Mesendoderm (in vitro differentiated cells): ENCODE measurements around the gene NGFR.

ENCODE experiments used
- DNase-seq: peaks from one replicate; pipeline ENCODE4 v3.0.0; 2013
- H2AK5ac ChIP-seq: 2 replicates; pipeline ENCODE4 v1.6.1; 2013; ENCODE audit warnings: low read length, inconsistent platforms
- H2BK120ac ChIP-seq: 2 replicates; pipeline ENCODE4 v1.6.1; 2013; ENCODE audit warnings: low read depth, mild to moderate bottlenecking, low read length, moderate library complexity, mixed read lengths
- H2BK15ac ChIP-seq: replicated peaks from 2 replicates; pipeline ENCODE4 v1.6.1; 2013; ENCODE audit warnings: low read depth, mild to moderate bottlenecking, moderate library complexity
- H2BK5ac ChIP-seq: 2 replicates; pipeline ENCODE4 v1.6.1; 2013; ENCODE audit warnings: low read length, inconsistent platforms
- H3K18ac ChIP-seq: 2 replicates; pipeline ENCODE4 v1.6.1; 2013; ENCODE audit warnings: mild to moderate bottlenecking, low read length, mixed read lengths
- H3K23ac ChIP-seq: one replicate; pipeline ENCODE4 v1.6.1; 2013; ENCODE audit warnings: low read length
- H3K27ac ChIP-seq: 2 replicates; pipeline ENCODE4 v1.5.1; 2013; ENCODE audit warnings: low read depth, mild to moderate bottlenecking, inconsistent platforms, low read length, moderate library complexity
- H3K27me3 ChIP-seq: 2 replicates; pipeline ENCODE4 v1.6.1; 2013; ENCODE audit warnings: low read length, control low read depth, mild to moderate bottlenecking, inconsistent platforms; ENCODE audit not compliant: insufficient read depth, poor library complexity
- H3K36me3 ChIP-seq: 2 replicates; pipeline ENCODE4 v1.6.1; 2013; ENCODE audit warnings: low read length, inconsistent platforms; ENCODE audit not compliant: control insufficient read depth, insufficient read depth
- H3K4ac ChIP-seq: one replicate; pipeline ENCODE4 v1.6.1; 2013; ENCODE audit warnings: low read depth, mild to moderate bottlenecking, low read length, moderate library complexity
- H3K4me1 ChIP-seq: 2 replicates; pipeline ENCODE4 v1.6.1; 2013; ENCODE audit warnings: low read depth, low read length, inconsistent platforms; ENCODE audit not compliant: control insufficient read depth
- H3K4me2 ChIP-seq: 2 replicates; pipeline ENCODE4 v1.6.1; 2013; ENCODE audit warnings: low read length
- H3K4me3 ChIP-seq: 2 replicates; pipeline ENCODE4 v1.5.1; 2013; ENCODE audit warnings: mild to moderate bottlenecking, low read length
- H3K56ac ChIP-seq: one replicate; pipeline ENCODE4 v1.6.1; 2013; ENCODE audit warnings: low read length
- H3K79me1 ChIP-seq: 2 replicates; pipeline ENCODE4 v1.6.1; 2013; ENCODE audit warnings: low read length, inconsistent platforms
- H3K79me2 ChIP-seq: 2 replicates; pipeline ENCODE4 v1.6.1; 2013; ENCODE audit warnings: mild to moderate bottlenecking, low read length; ENCODE audit not compliant: control insufficient read depth, insufficient read depth
- H3K9ac ChIP-seq: 2 replicates; pipeline ENCODE4 v1.6.1; 2013; ENCODE audit warnings: low read length, inconsistent platforms
- H4K5ac ChIP-seq: one replicate; pipeline ENCODE4 v1.6.1; 2013; ENCODE audit warnings: low read length
- H4K8ac ChIP-seq: one replicate; pipeline ENCODE4 v1.6.1; 2013; ENCODE audit warnings: low read depth, mild to moderate bottlenecking, control low read depth, low read length, moderate library complexity
- WGBS: extraction: QIAGEN DNeasy Blood & Tissue Kit; methylation state at CpG from one replicate; pipeline ENCODE4 v1.1.7; 2013; ENCODE audit warnings: low lambda C conversion rate, missing lambda C conversion rate; ENCODE audit not compliant: insufficient coverage; ENCODE audit errors: extremely low coverage; 5-methylcytosine and 5-hydroxymethylcytosine counted together

NGFR gene

DNA sequence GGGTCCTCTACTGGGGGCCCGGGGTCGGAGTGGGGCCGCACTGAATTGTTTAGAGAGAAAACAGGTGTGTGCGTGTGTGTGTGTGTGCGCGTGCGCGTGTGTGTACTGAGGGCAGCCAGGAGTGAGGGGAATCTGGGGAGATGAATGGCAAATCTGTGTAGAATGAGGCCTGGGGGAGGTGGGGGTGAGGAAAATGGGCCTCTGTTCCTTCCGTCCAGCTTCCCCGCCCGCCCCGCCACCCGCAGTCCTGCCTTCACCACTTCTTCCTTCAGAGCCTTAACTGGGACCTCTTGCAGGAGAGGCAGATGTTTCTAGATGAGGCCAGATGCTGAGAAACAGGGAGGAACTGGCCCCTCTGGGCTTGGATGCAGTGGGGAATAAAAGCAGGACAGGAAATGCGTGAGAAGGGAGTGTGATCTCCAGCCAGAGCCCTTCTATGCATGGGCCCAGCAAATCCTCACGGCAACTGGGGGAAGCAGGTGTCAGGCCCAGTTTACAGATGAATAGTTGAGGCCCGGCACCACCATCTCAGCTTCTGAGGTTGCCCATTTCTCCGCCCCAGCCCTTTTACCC lies 29.7 kb upstream of the NGFR start:
- Histone ChIP-seq H3K4me3 (no peak overlapping the region), H3K18ac (no peak overlapping the region), H3K27ac (no peak overlapping the region), H3K36me3 (no peaks in the 10 kb centered on the region), H4K5ac (no peak overlapping the region), H2BK5ac (no peak overlapping the region), H3K4me2 (no peak overlapping the region), H3K4me1 (no peaks in the 10 kb centered on the region), H3K79me2 (no peaks in the 10 kb centered on the region), H2BK120ac (no peak overlapping the region), H3K23ac (no peak overlapping the region), H3K27me3 (no peaks in the 10 kb centered on the region), H2AK5ac (no peak overlapping the region), H3K56ac (no peak overlapping the region), H3K79me1 (no peaks in the 10 kb centered on the region), H3K9ac (no peak overlapping the region), H4K8ac (no peak overlapping the region), H3K4ac (no peak overlapping the region), H2BK15ac (no peak overlapping the region)
- DNase-seq: no peak
- no CpG with 5 or more reads among the region's 17 CpGs for WGBS

DNA sequence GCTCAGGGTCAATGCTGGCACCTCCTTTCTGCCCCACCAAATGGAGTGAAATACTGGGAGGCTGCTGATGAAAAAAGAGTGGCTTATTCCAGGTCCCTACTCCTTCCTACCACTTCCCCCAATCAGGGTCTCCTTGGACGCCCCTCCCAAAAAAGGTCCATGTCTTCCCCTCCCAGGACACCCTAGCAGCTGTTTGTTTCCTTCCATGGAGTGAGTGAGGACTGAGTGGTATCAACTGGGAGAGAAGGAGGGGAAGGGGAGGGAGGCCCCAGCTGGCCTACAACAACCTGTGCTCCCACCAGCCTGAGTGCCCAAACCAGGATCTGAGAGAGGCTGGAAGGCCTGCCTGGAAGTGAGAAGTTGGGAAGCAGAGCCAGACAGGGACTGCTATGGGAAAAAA lies 28.7 kb upstream of the NGFR start:
- Histone ChIP-seq H3K79me2 (no peaks in the 10 kb centered on the region), H3K23ac (no peak overlapping the region), H3K79me1 (no peaks in the 10 kb centered on the region), H4K8ac (no peak overlapping the region), H3K4me1 (peaks cover 4% of the 10 kb centered on the region), H3K9ac (no peak overlapping the region), H3K18ac (no peak overlapping the region), H2BK5ac (no peak overlapping the region), H3K4me3 (no peak overlapping the region), H3K27ac (no peak overlapping the region), H3K4me2 (no peak overlapping the region), H2BK120ac (no peak overlapping the region), H3K36me3 (no peaks in the 10 kb centered on the region), H3K27me3 (no peaks in the 10 kb centered on the region), H3K56ac (no peak overlapping the region), H3K4ac (no peak overlapping the region), H2BK15ac (no peak overlapping the region), H4K5ac (no peak overlapping the region), H2AK5ac (no peak overlapping the region)
- DNase-seq: no peak
- no CpG with 5 or more reads among the region's 1 CpG for WGBS

DNA sequence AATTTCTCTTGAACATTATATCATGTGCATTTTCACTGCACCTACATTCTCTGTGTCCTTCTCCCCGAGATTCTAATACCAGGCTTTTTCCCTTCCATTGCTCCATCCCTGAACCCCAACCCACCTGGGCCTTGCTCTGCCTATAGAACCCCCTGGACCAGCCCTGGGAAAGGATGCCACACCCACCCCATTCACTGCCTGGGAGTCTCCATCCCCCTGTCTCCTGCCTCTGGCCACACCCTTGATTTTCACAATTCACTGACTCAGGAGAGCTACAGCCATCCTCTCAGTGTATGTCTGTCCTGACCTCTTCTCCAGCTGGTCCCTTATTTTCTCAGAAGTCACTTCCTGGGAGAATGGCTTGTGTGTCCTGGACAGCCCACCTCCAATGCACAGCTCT lies 27.9 kb upstream of the NGFR start:
- no peak overlapping the region for H3K4me3 ChIP-seq
- H3K27me3 ChIP-seq: no peaks in the 10 kb centered on the region
- H3K23ac ChIP-seq: no peak overlapping the region
- no CpG with 5 or more reads among the region's 1 CpG for WGBS
- H3K4ac ChIP-seq: no peak overlapping the region
- H3K27ac ChIP-seq: no peak overlapping the region
- H2BK15ac ChIP-seq: no peak overlapping the region
- no peak overlapping the region for H2AK5ac ChIP-seq
- no peak overlapping the region for H3K4me2 ChIP-seq
- no peak overlapping the region for H3K56ac ChIP-seq
- no peaks in the 10 kb centered on the region for H3K79me1 ChIP-seq
- DNase-seq: no peak
- H2BK120ac ChIP-seq: no peak overlapping the region
- H3K4me1 ChIP-seq: peaks cover 4% of the 10 kb centered on the region
- H4K8ac ChIP-seq: no peak overlapping the region
- H3K79me2 ChIP-seq: no peaks in the 10 kb centered on the region
- no peak overlapping the region for H4K5ac ChIP-seq
- H2BK5ac ChIP-seq: no peak overlapping the region
- no peak overlapping the region for H3K18ac ChIP-seq
- H3K9ac ChIP-seq: no peak overlapping the region
- H3K36me3 ChIP-seq: no peaks in the 10 kb centered on the region

DNA sequence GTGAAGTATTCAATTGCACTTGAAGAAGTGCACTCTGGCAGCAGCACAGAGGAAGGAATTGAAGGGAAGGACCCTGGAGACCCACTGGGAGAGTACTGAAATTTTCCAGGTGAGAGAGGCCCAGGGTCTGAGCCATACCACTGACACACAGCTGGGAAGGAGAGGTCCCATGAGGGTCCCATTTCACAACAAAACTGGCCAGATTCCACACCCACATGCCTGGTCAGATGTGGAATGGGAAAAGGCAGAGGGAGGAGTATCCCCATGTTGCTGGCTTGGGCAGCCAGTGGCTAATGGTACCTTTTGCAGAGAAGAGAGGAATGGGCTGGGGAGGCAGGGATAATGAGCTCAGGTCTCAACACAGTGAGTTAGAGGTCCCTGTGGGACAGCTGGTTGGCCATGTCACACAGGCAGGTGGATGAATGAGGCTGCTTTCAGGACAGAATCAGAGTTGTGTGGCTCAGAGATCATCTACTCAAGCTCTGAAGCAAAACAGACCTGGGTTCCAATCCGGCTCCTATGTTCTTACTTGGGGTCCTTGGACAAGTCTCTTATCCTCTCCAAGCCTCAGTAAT lies 26.2 kb upstream of the NGFR start:
- Histone ChIP-seq H2BK15ac (no peak overlapping the region), H3K36me3 (no peaks in the 10 kb centered on the region), H3K4ac (no peak overlapping the region), H2BK5ac (no peak overlapping the region), H2AK5ac (no peak overlapping the region), H3K4me3 (no peak overlapping the region), H3K23ac (no peak overlapping the region), H3K9ac (no peak overlapping the region), H3K18ac (no peak overlapping the region), H2BK120ac (no peak overlapping the region), H3K4me2 (no peak overlapping the region), H3K27me3 (no peaks in the 10 kb centered on the region), H4K8ac (no peak overlapping the region), H3K79me1 (no peaks in the 10 kb centered on the region), H4K5ac (no peak overlapping the region), H3K79me2 (no peaks in the 10 kb centered on the region), H3K56ac (no peak overlapping the region), H3K4me1 (peaks cover 4% of the 10 kb centered on the region), H3K27ac (no peak overlapping the region)
- no peak for DNase-seq
- WGBS: no CpG with 5 or more reads among the region's 1 CpG

DNA sequence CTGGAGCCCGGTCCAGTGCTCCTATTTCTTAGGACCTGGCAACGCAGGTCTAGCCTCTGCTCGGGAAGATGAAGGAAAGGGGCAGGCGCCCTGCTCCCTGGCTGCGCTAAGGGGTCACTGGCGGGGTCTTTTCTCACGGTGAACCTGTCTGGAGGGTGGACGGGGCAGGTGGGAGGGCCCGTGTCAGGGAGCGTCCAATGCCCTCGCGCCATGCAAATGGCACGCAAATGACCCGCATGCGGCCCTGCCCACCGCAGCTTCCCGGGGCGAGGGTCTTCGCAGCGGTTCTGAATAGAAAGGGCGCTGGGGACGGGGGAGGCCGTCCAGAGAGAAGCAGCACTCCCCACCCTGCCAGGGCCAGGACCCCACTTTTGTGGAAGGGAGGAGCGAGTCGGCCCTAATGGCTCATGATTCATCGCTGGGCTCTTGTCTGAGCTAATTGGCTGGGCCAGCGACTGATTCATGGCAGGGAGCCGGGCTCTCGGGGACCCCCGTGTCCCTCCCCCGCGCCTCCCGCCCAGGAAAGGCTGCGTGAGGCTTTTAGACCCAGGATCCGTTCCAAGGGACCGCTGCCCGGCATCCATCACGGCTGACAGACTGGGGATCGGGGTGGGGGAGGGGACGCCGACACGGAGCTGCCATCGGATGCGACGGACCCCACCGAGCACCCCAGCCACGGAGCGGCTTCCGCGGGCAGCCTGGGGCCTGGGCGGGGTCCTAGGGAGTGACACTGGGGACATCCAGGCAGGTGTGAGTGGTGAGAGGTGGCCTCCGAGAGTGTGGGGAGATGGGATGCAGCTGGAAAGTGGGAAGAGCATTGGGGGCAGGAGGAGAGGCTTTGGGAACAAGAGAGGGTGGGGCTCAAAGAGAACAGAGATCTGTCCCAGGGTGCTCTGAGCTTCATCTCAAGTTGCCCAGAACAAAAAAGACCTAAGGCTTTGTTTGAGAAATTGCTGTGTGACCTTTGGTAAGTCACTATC lies 25.0 kb upstream of the NGFR start:
- Histone ChIP-seq H2BK5ac (no peak overlapping the region), H3K79me2 (no peaks in the 10 kb centered on the region), H3K9ac (peak overlapping the region; percentile 29), H4K8ac (no peak overlapping the region), H3K36me3 (no peaks in the 10 kb centered on the region), H3K4me1 (peaks cover 4% of the 10 kb centered on the region), H3K79me1 (no peaks in the 10 kb centered on the region), H3K4me2 (peak overlapping the region; percentile 61), H2AK5ac (no peak overlapping the region), H3K23ac (no peak overlapping the region), H3K4ac (no peak overlapping the region), H3K56ac (peak overlapping the region; percentile 62), H4K5ac (no peak overlapping the region), H2BK120ac (no peak overlapping the region), H3K27ac (no peak overlapping the region), H2BK15ac (no peak overlapping the region), H3K18ac (no peak overlapping the region), H3K4me3 (no peak overlapping the region), H3K27me3 (no peaks in the 10 kb centered on the region)
- no CpG with 5 or more reads among the region's 52 CpGs for WGBS
- DNase-seq: no peak
